HPDE6-E6E7 (cell line): ENCODE results near the gene CAPN10.
"Not testable (repeated sequence)": the region's sequence is repeated elsewhere in the genome, so short reads cannot be mapped to it uniquely, and the experiment has no call there.

ENCODE experiments used
- DNase-seq: peaks from one replicate; pipeline ENCODE4 v3.0.0; 2011; ENCODE audit warnings: missing footprints; ENCODE audit errors: extremely low spot score

The CAPN10 gene

DNA sequence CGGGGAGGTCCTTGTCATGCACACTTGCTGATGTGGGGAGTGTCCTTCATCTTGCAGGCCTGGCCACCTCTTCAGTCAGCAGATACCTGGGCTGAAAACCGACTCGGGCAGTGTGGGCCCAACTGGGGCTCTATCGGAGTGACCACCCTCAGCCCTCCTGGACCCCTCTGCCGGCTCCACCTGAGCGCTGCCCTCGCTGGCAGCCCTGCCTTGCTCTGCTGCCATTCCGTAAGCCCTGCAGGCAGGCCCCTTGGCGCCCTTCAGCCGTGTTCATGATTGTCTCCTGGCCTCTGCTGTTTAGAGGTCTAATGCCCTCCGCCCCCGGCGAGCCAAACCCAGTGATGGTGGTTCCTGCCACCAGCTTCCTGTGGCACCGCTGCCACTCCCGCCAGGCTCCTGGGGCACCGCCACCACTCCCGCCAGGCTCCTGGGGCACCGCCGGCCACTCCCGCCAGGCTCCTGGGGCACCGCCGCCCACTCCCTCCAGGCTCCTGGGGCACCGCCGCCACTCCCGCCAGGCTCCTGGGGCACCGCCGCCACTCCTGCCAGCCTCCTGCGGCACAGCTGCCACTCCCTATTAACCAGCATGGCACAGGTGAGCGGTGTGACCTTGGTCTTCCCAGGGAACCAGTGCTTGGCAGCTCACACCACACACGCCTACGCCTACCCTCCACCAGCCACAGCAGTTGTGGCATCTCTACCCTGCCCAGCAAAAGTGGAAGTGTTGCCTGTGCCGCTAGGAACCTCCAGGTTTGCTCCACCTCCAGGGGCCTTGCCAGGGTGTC is 15.9 kb downstream of the CAPN10 start:
- no peak for DNase-seq

DNA sequence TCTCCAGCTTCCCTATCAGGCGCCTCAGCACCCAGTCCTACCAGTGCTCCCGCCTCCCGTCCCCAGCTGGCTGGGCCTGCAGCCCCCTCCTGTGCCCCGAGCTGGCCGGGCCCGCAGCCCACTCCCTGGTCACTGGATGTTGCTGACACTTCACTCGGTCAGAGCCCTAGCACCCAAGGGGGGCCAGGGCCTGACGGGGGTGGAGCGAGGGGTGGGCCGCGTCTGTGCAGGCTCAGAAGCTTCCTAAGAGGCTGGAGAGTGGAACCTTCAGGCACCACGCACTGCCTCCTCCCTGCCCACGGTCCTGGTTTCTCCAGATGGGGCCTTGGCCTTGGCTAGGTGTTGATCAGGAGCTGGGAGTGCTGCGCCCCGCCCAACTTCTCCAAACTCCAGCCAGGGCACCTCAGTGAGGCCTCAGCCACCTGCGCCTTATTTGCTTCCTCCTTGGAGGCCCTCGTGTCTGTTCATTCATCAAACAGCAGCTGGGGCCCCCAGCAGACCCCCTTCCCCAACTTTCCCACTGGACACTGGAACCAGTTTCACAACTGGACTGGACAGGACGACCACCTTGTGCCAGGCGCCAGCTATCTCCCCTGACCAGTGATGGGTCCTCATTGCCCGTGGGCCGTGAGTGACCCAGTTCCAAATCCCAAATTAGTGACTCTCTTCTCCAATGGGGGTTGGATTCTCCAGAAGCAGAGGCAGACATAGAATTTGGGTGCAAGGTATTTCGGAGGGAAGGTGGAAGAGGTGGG is 16.7 kb downstream of the CAPN10 start:
- DNase-seq = no peak

DNA sequence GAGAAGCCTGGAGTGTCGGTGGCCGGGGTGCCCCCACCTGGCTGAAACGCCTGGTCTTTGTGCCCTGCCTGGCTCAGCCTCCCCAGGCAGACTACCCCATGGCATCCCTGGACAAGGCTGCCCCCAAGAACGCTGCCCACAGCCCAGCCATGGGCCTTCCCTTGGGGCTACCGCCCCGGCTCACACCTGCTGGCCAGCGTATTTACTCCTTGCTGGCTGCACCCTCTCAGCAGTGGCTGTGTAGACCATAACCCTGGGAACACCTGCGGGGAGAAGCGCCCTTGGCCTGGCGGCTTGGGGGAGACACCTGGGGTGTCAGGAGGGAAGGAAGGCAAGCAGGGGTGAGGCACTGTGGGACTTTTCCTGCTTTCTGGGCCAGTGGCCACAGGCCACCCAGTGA is 17.3 kb downstream of the CAPN10 start:
- no peak for DNase-seq

GRCh38 chr2:240604291-240604938 is 17.9 kb downstream of the CAPN10 start:
- DNase-seq = peak; percentile 36

DNA sequence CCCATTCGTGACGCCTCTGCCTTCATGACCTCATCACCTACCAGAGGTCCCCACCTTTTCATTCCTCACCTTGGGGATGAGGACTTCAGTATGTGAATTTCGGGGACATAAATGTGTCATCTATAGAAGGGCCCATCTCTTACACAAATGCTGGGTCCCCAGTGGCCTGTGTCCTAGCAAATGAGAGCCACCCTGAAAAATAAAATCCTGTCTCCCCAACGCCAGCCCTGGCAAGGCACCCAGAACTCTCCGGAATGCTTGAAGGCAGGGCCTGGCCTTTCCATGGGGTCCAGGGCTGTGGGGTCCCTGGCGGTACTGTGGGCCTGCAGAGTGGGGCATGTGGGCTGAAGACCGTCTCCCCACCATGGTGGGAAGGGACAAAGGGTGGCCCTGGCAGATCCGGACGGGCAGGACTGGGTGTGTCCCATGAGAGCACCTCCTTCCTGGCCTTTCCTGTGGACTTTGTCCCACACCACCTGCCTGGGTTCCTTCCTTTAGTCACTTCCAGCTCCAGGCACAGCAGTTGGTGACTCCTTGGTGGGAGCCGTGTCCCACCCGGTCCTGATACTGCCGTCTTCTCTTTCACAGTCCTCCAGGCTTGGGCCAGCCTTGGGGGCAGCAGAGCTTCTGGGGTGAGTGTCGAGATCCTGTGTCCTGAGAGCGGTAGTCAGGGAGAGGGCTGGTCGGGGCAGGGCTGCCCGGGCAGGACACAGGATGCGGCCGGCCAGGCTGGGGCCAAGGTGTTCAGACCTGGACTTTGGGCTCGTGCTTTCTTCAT is 18.6 kb downstream of the CAPN10 start:
- DNase-seq = no peak

DNA sequence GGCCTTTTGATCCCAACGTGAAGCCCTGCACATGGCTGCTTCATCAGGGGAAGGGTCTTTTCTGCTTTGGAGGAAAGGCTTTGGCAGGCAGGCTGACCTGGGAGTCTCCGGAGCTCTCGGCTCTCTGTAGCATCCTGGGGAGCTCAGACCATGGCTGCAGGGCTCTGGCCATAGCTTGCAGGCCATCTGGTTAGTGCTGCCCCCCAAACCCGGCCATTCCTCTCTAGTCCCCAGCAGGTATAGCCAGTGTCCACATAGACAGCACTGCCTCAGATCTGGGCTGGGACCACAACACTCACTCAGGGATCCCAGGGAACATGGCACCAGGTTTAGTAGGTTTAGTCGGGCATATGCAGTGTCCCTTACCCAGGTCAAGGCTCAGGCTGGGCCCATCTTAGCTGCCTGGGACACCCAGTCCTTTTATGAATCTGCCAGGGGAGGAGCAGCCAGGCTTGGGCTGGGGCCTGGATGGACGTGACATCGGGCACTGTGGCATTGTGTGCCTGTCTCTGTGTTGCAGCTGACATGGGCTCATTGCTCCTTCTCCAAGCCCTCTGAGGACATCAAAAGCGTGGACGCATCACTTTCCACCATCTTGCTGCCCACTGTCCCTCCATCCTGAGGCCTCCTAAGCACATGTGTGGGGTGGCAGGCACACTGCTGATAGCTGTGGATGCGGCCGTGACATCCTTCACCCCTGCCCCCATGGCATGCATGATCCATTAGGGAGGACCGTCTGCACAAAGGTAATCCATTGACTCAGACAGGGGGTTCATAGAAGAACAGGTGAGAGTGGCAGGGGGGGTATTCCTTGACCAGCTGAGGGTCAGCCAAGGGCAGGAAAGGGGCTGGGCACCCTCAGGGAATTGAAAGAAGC is 19.6 kb downstream of the CAPN10 start:
- DNase-seq = no peak

DNA sequence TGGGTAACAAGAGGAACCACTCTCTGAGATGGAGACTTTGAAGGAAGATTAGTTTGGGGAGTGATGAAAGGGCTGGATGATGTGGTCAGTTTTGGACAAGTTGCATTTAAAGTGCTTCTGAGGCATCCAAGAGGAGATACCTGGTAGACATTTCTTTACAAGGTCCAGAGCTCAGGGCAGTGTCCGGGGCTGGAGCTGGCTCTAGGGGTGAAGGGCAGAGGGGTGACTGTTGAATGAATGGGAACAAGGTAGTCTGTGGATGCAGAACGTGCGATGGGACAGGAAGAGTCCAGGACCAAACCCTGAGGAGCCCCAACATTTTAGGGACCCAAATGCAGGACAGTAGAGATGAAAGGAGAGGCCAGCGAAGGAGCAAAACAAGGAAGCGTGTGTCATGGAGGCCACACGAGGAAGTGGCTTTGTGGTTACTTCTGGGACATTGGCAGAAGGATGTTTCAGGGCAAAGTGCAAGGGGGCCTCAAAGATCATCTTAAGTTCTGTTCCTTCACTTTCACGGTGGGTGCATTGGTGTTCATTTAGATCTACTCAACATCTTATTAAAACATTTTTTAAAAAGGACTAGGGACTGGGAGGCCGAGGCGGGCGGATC is 25.2 kb downstream of the CAPN10 start:
- no peak for DNase-seq

GRCh38 chr2:240613781-240614180 is 27.2 kb downstream of the CAPN10 start:
- no peak for DNase-seq

- no peak for DNase-seq
Observed at GRCh38 chr2:240614391-240614790, 27.9 kb downstream of the CAPN10 start.

DNA sequence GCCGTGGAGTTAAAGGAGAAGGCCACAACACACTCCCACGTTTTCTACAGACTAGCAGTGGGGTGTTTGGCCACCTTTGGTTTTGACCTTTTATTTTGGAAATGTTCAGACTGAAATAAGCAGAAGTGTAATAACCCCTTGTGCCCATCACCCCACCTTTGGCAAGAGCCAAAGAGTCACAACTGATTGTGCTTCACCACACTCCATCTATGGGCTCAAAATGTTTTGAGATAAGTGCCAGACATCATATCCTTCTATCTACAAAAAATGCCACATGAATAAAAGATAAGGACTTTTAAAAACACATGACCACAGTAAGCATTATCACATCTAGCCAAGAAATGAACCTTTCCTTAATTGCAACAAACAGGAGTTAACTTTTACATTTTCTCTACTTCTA is 28.9 kb downstream of the CAPN10 start:
- no peak for DNase-seq

- no peak for DNase-seq
Observed at GRCh38 chr2:240615820-240616547, 29.4 kb downstream of the CAPN10 start.

- not testable (repeated sequence) for DNase-seq
Observed at GRCh38 chr2:240616860-240617666, 30.5 kb downstream of the CAPN10 start.

DNA sequence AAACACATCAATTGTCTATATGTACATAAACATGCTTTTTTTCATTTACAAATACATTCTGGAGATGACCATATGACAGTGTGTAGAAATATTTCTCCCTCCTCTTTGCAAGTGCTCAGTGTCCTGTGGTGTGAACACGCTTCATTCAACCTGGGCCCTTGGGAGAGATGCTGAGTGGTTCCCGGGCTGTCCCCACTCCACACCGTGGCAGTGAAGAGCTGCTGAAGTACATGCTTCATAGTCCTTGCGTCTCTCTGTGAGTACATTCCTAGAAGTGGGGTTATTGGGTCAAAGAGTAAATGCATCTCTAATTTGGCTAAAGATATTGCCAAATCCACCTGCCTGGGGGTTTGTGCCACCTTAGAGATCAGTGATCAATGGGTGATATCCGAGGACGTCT is 32.2 kb downstream of the CAPN10 start:
- DNase-seq = no peak

DNA sequence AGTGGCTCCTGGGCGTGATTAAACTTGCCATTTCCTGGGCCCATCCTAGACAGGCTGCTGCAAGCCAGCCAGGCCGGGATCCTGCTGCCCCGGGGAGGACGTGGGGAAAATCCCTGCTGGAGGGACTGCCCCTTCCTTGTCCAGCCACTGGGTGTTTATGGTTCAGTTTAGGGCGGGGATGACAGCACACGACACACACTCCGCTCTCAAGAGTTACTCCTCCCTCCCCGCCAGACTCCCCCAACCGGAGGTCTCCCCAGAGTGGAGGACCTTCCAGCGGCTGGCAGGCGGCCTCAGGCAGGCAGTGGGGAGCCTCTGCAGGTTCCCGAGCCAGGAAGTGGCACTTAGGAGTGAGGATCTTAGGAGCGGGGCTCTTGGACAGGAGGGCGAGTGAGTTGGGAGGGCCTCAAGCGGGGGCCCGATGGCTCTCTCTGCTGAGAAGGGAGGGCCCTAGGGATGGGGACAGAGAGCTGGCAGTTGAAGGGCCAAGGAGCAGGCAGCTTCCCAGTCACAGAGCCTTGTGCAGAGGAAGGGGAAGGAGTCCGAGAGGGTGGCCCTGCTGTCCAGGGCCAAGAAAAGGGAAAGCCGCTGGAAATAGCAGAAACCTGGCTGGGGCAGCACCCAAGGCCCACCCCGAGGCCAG is 33.1 kb downstream of the CAPN10 start:
- peak; percentile 33 for DNase-seq

- DNase-seq = no peak
Observed at GRCh38 chr2:240620149-240620731, 33.7 kb downstream of the CAPN10 start.

- no peak for DNase-seq
Observed at GRCh38 chr2:240620859-240621258, 34.3 kb downstream of the CAPN10 start.

- no peak for DNase-seq
Observed at GRCh38 chr2:240622060-240622411, 35.5 kb downstream of the CAPN10 start.
